HCT116 (cell line): ENCODE results near the gene TF.

Experiments used
- CEBPB ChIP-seq: IDR thresholded peaks from 2 replicates; pipeline ENCODE4 v1.6.1; 2012; ENCODE audit warnings: low read depth
- CTCF ChIP-seq, 3 experiments: fragments of 200-600 bp in 1 of 3; sonication (generic) in 1 of 3; IDR thresholded peaks in 2 of 3; conservative IDR thresholded peaks in 1 of 3; 2 replicates each; pipeline ENCODE4 v1.5.1; 2012 to 2017; ENCODE audit warnings: low read depth in 2 of 3, low read length in 2 of 3, antibody characterized with exemption in 1 of 3, borderline replicate concordance in 1 of 3, control low read depth in 1 of 3, mild to moderate bottlenecking in 1 of 3, mixed read lengths in 1 of 3, mixed run types in 1 of 3, moderate library complexity in 1 of 3; ENCODE audit not compliant: insufficient read depth in 1 of 3
- EGR1 ChIP-seq: IDR thresholded peaks from 2 replicates; pipeline ENCODE4 v1.6.1; 2012; ENCODE audit warnings: low read depth
- ELF1 ChIP-seq: IDR thresholded peaks from 2 replicates; pipeline ENCODE4 v1.6.1; 2012; ENCODE audit warnings: low read depth, borderline replicate concordance
- EZH2 ChIP-seq: fragments of 200-600 bp; sonication (generic); IDR thresholded peaks from 2 replicates; pipeline ENCODE4 v1.6.1; 2017; ENCODE audit warnings: antibody characterized with exemption, mixed run types
- EZH2phosphoT487 ChIP-seq: fragments of 200-600 bp; IDR thresholded peaks from 2 replicates; pipeline ENCODE4 v1.6.1; 2018; ENCODE audit warnings: antibody characterized with exemption, borderline replicate concordance
- FOSL1 ChIP-seq: IDR thresholded peaks from 2 replicates; pipeline ENCODE4 v1.6.1; 2012; ENCODE audit warnings: low read depth
- POLR2A ChIP-seq: IDR thresholded peaks from 2 replicates; pipeline ENCODE4 v1.7.0; 2011; ENCODE audit warnings: borderline replicate concordance; ENCODE audit not compliant: insufficient read depth, insufficient read length; ENCODE audit errors: extremely low read depth
- POLR2AphosphoS5 ChIP-seq: IDR thresholded peaks from 2 replicates; pipeline ENCODE4 v1.6.1; 2011; ENCODE audit warnings: mild to moderate bottlenecking, low read depth, low read length, moderate library complexity
- TCF7L2 ChIP-seq: IDR thresholded peaks from 2 replicates; pipeline ENCODE4 v1.7.0; 2011; ENCODE audit warnings: borderline replicate concordance, inconsistent platforms; ENCODE audit not compliant: insufficient read depth, insufficient read length; ENCODE audit errors: extremely low read depth
- TF ChIP-seq, protein P1 (sequence below): IDR thresholded peaks from 2 replicates; pipeline ENCODE4 v1.6.1; 2012; ENCODE audit warnings: low read depth
- TF ChIP-seq, protein P2 (sequence below): IDR thresholded peaks from 2 replicates; pipeline ENCODE4 v1.6.1; 2012

DNA sequence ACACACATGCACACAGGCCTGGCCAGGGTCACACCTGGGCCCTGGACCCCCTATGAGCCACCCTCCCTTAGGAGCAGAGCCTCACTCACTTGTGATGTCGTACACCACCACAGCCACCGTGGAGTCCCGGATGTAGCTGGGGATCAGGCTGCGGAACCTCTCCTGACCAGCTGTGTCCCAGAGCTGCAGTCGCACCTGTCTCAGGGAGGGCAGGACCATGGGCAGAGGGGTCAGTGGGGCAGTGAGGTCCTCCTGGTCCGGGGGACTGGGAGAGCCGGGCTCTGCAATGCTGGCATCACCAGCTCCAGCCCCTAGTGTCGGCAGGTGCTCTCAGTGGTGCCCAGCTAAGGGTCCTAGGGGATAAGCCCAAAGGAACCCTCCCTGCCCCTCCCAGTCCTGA, 95.0 kb downstream of the TF start:
- no peak for TF ChIP-seq EGR1
- TF ChIP-seq, protein P1, sequence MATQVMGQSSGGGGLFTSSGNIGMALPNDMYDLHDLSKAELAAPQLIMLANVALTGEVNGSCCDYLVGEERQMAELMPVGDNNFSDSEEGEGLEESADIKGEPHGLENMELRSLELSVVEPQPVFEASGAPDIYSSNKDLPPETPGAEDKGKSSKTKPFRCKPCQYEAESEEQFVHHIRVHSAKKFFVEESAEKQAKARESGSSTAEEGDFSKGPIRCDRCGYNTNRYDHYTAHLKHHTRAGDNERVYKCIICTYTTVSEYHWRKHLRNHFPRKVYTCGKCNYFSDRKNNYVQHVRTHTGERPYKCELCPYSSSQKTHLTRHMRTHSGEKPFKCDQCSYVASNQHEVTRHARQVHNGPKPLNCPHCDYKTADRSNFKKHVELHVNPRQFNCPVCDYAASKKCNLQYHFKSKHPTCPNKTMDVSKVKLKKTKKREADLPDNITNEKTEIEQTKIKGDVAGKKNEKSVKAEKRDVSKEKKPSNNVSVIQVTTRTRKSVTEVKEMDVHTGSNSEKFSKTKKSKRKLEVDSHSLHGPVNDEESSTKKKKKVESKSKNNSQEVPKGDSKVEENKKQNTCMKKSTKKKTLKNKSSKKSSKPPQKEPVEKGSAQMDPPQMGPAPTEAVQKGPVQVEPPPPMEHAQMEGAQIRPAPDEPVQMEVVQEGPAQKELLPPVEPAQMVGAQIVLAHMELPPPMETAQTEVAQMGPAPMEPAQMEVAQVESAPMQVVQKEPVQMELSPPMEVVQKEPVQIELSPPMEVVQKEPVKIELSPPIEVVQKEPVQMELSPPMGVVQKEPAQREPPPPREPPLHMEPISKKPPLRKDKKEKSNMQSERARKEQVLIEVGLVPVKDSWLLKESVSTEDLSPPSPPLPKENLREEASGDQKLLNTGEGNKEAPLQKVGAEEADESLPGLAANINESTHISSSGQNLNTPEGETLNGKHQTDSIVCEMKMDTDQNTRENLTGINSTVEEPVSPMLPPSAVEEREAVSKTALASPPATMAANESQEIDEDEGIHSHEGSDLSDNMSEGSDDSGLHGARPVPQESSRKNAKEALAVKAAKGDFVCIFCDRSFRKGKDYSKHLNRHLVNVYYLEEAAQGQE: no peak
- no peak for TF ChIP-seq TCF7L2
- TF ChIP-seq CTCF (IDR thresholded peaks at IDR 0.05 in 2 of 3, conservative IDR thresholded peaks at IDR 0.05 in 1 of 3; ENCODE audit: borderline replicate concordance in 1 of 3, insufficient read depth in 1 of 3, low read depth in 2 of 3, low read length in 2 of 3): no peak
- TF ChIP-seq POLR2A: no peak
- TF ChIP-seq, protein P2, sequence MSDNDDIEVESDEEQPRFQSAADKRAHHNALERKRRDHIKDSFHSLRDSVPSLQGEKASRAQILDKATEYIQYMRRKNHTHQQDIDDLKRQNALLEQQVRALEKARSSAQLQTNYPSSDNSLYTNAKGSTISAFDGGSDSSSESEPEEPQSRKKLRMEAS: no peak
- no peak for TF ChIP-seq POLR2AphosphoS5
- TF ChIP-seq EZH2: no peak
- no peak for TF ChIP-seq FOSL1
- TF ChIP-seq CEBPB: no peak
- no peak for TF ChIP-seq EZH2phosphoT487
- no peak for TF ChIP-seq ELF1
